HG02798 (cell line): ENCODE results near the gene CARD14.
"Not testable (repeated sequence)": the region's sequence is repeated elsewhere in the genome, so short reads cannot be mapped to it uniquely, and the experiment has no call there.

Source experiments
- ATAC-seq: cut with Tn5 transposase; IDR thresholded peaks from one replicate; pipeline ENCODE4 v1.9.1; 2021; ENCODE audit warnings: mild to moderate bottlenecking; ENCODE audit not compliant: unreplicated experiment, poor library complexity

The CARD14 gene

GRCh38 chr17:80147035-80147822 lies 22.6 kb upstream of the CARD14 start, which contains the start of gene EIF4A3:
TSS of gene EIF4A3 (minus strand) at chr17:80147128. CDS start at chr17:80146961, 167 bp downstream.
- ATAC-seq, result peak; percentile 86

- ATAC-seq, result no peak
Measured at GRCh38 chr17:80151333-80151732, 18.5 kb upstream of the CARD14 start.

GRCh38 chr17:80152081-80152702 lies 17.6 kb upstream of the CARD14 start:
- ATAC-seq, result no peak

- ATAC-seq, result peak; percentile 78
Measured at GRCh38 chr17:80153004-80153403, 16.8 kb upstream of the CARD14 start.

- ATAC-seq, result no peak
Measured at GRCh38 chr17:80154166-80154565, 15.7 kb upstream of the CARD14 start.

- not testable (repeated sequence) for ATAC-seq
Measured at GRCh38 chr17:80155600-80155999, 14.2 kb upstream of the CARD14 start.

GRCh38 chr17:80158846-80159245 lies 11.0 kb upstream of the CARD14 start:
- ATAC-seq, result no peak

GRCh38 chr17:80160536-80160935 lies 9.3 kb upstream of the CARD14 start:
- no peak for ATAC-seq

- no peak for ATAC-seq
Measured at GRCh38 chr17:80163336-80163735, 6.5 kb upstream of the CARD14 start.

GRCh38 chr17:80164185-80164584 lies 5.6 kb upstream of the CARD14 start:
- ATAC-seq, result no peak

- no peak for ATAC-seq
Measured at GRCh38 chr17:80166446-80166845, 3.4 kb upstream of the CARD14 start.

GRCh38 chr17:80168371-80168770 lies 1.5 kb upstream of the CARD14 start:
- no peak for ATAC-seq

- ATAC-seq, result no peak
Measured at GRCh38 chr17:80169107-80169506, 723 bp upstream of the CARD14 start.

GRCh38 chr17:80171681-80172080 lies 1.9 kb downstream of the CARD14 start:
- ATAC-seq, result no peak

GRCh38 chr17:80173126-80173525 lies 3.3 kb downstream of the CARD14 start:
- no peak for ATAC-seq

GRCh38 chr17:80173916-80174315 lies 4.1 kb downstream of the CARD14 start:
- ATAC-seq, result no peak

- no peak for ATAC-seq
Measured at GRCh38 chr17:80176757-80177156, 6.9 kb downstream of the CARD14 start.

GRCh38 chr17:80177986-80178595 lies 8.3 kb downstream of the CARD14 start:
- ATAC-seq, result no peak

GRCh38 chr17:80180192-80180591 lies 10.4 kb downstream of the CARD14 start:
- ATAC-seq, result no peak

GRCh38 chr17:80181431-80181830 lies 11.6 kb downstream of the CARD14 start:
- no peak for ATAC-seq

- no peak for ATAC-seq
Measured at GRCh38 chr17:80182118-80182844, 12.5 kb downstream of the CARD14 start.
